ENCODE results near the gene VGF. TPM values are rescaled to one million over a fixed set of nuclear protein-coding genes. Genes with fewer than 3 reads are reported as not detected.

Gene VGF
- total RNA-seq, 2 experiments from 2014 or later = 1.5 TPM; not detected in 1

- H3K79me2 ChIP-seq (ENCODE audit: insufficient read depth, low read depth, low read length) = no peaks in the 10 kb centered on the region
- H3K4me2 ChIP-seq (ENCODE audit: low read length) = peak overlapping the region; percentile 53
- H3K27ac ChIP-seq (ENCODE audit: low read depth, low read length, poor library complexity, severe bottlenecking) = no peak overlapping the region
- TF ChIP-seq CTCF (conservative IDR thresholded peaks at IDR 0.05; ENCODE audit: low read length) = no peak
- no peak for TF ChIP-seq EZH2phosphoT487 (IDR thresholded peaks at IDR 0.05; ENCODE audit: borderline replicate concordance, low read depth, low read length)
- H3K4me3 ChIP-seq (ENCODE audit: low read depth, low read length, poor library complexity, severe bottlenecking) = peak overlapping the region; percentile 7
- H3K9me3 ChIP-seq (ENCODE audit: low read length) = no peaks in the 10 kb centered on the region
- BruUV-seq (replicated peaks) = no TSS peak
- no peaks in the 10 kb centered on the region for H3K9me2 ChIP-seq (ENCODE audit: insufficient read depth, low read length)
- ChIA-PET CTCF (ENCODE audit: unreplicated experiment) (interaction anchor here (1.0 kb wide), 1 partner anchor 55 kb away, joined by 3 read pairs; no protein-coding TSS in a partner anchor), POLR2A (interaction anchor here (0.5 to 1.1 kb wide), 3 partner anchors 13 to 48 kb away, joined by 3 to 4 read pairs (median 4); no protein-coding TSS in a partner anchor)
- H2AFZ ChIP-seq (ENCODE audit: low read length) = peak overlapping the region; percentile 71; the same call in 1 of the 2 replicates
- DNase-seq (ENCODE audit: low spot score) = peak; percentile 16
- H4K20me1 ChIP-seq (ENCODE audit: insufficient read depth, low read length) = no peaks in the 10 kb centered on the region
- peaks cover 23% of the 10 kb centered on the region for H3K4me1 ChIP-seq (ENCODE audit: insufficient read depth, low read length, poor library complexity, severe bottlenecking)
- H3K36me3 ChIP-seq (ENCODE audit: insufficient read depth, low read length) = no peaks in the 10 kb centered on the region
- intact Hi-C loops (cut with micrococcal nuclease; ENCODE audit: unreplicated experiment) = no loop called here
Measured at GRCh38 chr7:101125989-101126650, 39.2 kb downstream of the VGF start.

GRCh38 chr7:101124376-101125056, 40.9 kb downstream of the VGF start:
- TF ChIP-seq CTCF (conservative IDR thresholded peaks at IDR 0.05; ENCODE audit: low read length) = no peak
- no peak for TF ChIP-seq EZH2phosphoT487 (IDR thresholded peaks at IDR 0.05; ENCODE audit: borderline replicate concordance, low read depth, low read length)
- Histone ChIP-seq H3K9me3 (ENCODE audit: low read length) (no peaks in the 10 kb centered on the region), H3K27ac (ENCODE audit: low read depth, low read length, poor library complexity, severe bottlenecking) (no peak overlapping the region), H3K79me2 (ENCODE audit: insufficient read depth, low read depth, low read length) (no peaks in the 10 kb centered on the region), H3K4me3 (ENCODE audit: low read depth, low read length, poor library complexity, severe bottlenecking) (no peak overlapping the region), H3K36me3 (ENCODE audit: insufficient read depth, low read length) (no peaks in the 10 kb centered on the region), H2AFZ (ENCODE audit: low read length) (no peak overlapping the region), H4K20me1 (ENCODE audit: insufficient read depth, low read length) (no peaks in the 10 kb centered on the region), H3K4me1 (ENCODE audit: insufficient read depth, low read length, poor library complexity, severe bottlenecking) (peaks cover 23% of the 10 kb centered on the region), H3K9me2 (ENCODE audit: insufficient read depth, low read length) (no peaks in the 10 kb centered on the region), H3K4me2 (ENCODE audit: low read length) (no peak overlapping the region)
- DNase-seq (ENCODE audit: low spot score) = no peak
- POLR2A ChIA-PET = no interaction called here
- CTCF ChIA-PET (ENCODE audit: unreplicated experiment) = no interaction called here
- intact Hi-C loops (cut with micrococcal nuclease; ENCODE audit: unreplicated experiment) = no loop called here
- no TSS peak for BruUV-seq (replicated peaks)

GRCh38 chr7:101123703-101124068, 41.7 kb downstream of the VGF start:
- H3K4me1 ChIP-seq (ENCODE audit: insufficient read depth, low read length, poor library complexity, severe bottlenecking) = peaks cover 23% of the 10 kb centered on the region
- H4K20me1 ChIP-seq (ENCODE audit: insufficient read depth, low read length) = no peaks in the 10 kb centered on the region
- H3K27ac ChIP-seq (ENCODE audit: low read depth, low read length, poor library complexity, severe bottlenecking) = no peak overlapping the region
- no peaks in the 10 kb centered on the region for H3K79me2 ChIP-seq (ENCODE audit: insufficient read depth, low read depth, low read length)
- ChIA-PET CTCF (ENCODE audit: unreplicated experiment) (no interaction called here), POLR2A (no interaction called here)
- no peak overlapping the region for H3K4me2 ChIP-seq (ENCODE audit: low read length)
- no TSS peak for BruUV-seq (replicated peaks)
- no peaks in the 10 kb centered on the region for H3K36me3 ChIP-seq (ENCODE audit: insufficient read depth, low read length)
- no peak for DNase-seq (ENCODE audit: low spot score)
- no peaks in the 10 kb centered on the region for H3K9me3 ChIP-seq (ENCODE audit: low read length)
- TF ChIP-seq EZH2phosphoT487 (IDR thresholded peaks at IDR 0.05; ENCODE audit: borderline replicate concordance, low read depth, low read length) (no peak), CTCF (conservative IDR thresholded peaks at IDR 0.05; ENCODE audit: low read length) (no peak)
- no peak overlapping the region for H3K4me3 ChIP-seq (ENCODE audit: low read depth, low read length, poor library complexity, severe bottlenecking)
- intact Hi-C loops (cut with micrococcal nuclease; ENCODE audit: unreplicated experiment) = no loop called here
- no peak overlapping the region for H2AFZ ChIP-seq (ENCODE audit: low read length)
- H3K9me2 ChIP-seq (ENCODE audit: insufficient read depth, low read length) = no peaks in the 10 kb centered on the region

All from OCI-LY7 (cell line).